ENCODE measurements around the gene GCSAML.

Gene GCSAML

DNA sequence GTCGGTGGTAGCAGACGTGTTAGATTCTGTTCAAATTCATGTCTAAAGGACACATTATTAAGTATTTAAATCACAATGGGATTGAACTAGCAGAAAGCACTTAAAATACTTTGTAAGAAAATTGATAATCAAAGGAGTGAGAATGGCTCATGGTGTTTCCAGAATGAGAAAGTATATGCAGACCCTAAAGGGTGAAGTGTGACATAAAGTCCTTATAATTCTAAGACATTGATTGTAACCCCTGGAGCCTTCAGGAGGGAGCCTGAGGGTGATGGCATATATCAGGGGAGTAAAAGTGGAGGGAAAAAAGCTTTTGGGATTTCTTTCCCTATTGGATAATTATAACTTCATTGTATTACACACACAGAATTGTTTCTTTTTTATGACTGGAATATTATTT is 12.6 kb upstream of the GCSAML start, which contains the start of gene OR2C3:
Gene OR2C3, minus strand, starts transcription at position 101 of the 400 bp plus-strand sequence. CDS start 3,929 bp downstream, outside the sequence.
- Histone ChIP-seq H3K27me3 (replicated peaks; ENCODE audit: control insufficient read depth, insufficient read depth, low read length) (no peaks in the 10 kb centered on the region), H3K36me3 (ENCODE audit: control insufficient read depth, insufficient read depth, low read length) (no peaks in the 10 kb centered on the region), H3K4me3 (replicated peaks; ENCODE audit: low read depth, low read length) (no peak within 1 kb of the TSS)
- no peak for DNase-seq (ENCODE audit: extremely low read depth, insufficient read length)
- no peak for TF ChIP-seq CTCF (IDR thresholded peaks at IDR 0.05; ENCODE audit: insufficient read depth, low read length, poor library complexity, severe bottlenecking)

GRCh38 chr1:247538561-247538960 is 10.4 kb upstream of the GCSAML start:
- Histone ChIP-seq H3K36me3 (ENCODE audit: control insufficient read depth, insufficient read depth, low read length) (no peaks in the 10 kb centered on the region), H3K4me3 (replicated peaks; ENCODE audit: low read depth, low read length) (no peak overlapping the region), H3K27me3 (replicated peaks; ENCODE audit: control insufficient read depth, insufficient read depth, low read length) (no peaks in the 10 kb centered on the region)
- no peak for TF ChIP-seq CTCF (IDR thresholded peaks at IDR 0.05; ENCODE audit: insufficient read depth, low read length, poor library complexity, severe bottlenecking)
- DNase-seq (ENCODE audit: extremely low read depth, insufficient read length) = no peak

- H3K36me3 ChIP-seq (ENCODE audit: control insufficient read depth, insufficient read depth, low read length) = no peaks in the 10 kb centered on the region
- H3K27me3 ChIP-seq (replicated peaks; ENCODE audit: control insufficient read depth, insufficient read depth, low read length) = no peaks in the 10 kb centered on the region
- no peak overlapping the region for H3K4me3 ChIP-seq (replicated peaks; ENCODE audit: low read depth, low read length)
- no peak for TF ChIP-seq CTCF (IDR thresholded peaks at IDR 0.05; ENCODE audit: insufficient read depth, low read length, poor library complexity, severe bottlenecking)
- no peak for DNase-seq (ENCODE audit: extremely low read depth, insufficient read length)
Measured at GRCh38 chr1:247539215-247539614, 9.7 kb upstream of the GCSAML start.

GRCh38 chr1:247540581-247540980 is 8.4 kb upstream of the GCSAML start:
- no peak for TF ChIP-seq CTCF (IDR thresholded peaks at IDR 0.05; ENCODE audit: insufficient read depth, low read length, poor library complexity, severe bottlenecking)
- Histone ChIP-seq H3K36me3 (ENCODE audit: control insufficient read depth, insufficient read depth, low read length) (no peaks in the 10 kb centered on the region), H3K4me3 (replicated peaks; ENCODE audit: low read depth, low read length) (no peak overlapping the region), H3K27me3 (replicated peaks; ENCODE audit: control insufficient read depth, insufficient read depth, low read length) (no peaks in the 10 kb centered on the region)
- no peak for DNase-seq (ENCODE audit: extremely low read depth, insufficient read length)

- no peak for DNase-seq (ENCODE audit: extremely low read depth, insufficient read length)
- TF ChIP-seq CTCF (IDR thresholded peaks at IDR 0.05; ENCODE audit: insufficient read depth, low read length, poor library complexity, severe bottlenecking) = no peak
- no peaks in the 10 kb centered on the region for H3K36me3 ChIP-seq (ENCODE audit: control insufficient read depth, insufficient read depth, low read length)
- H3K27me3 ChIP-seq (replicated peaks; ENCODE audit: control insufficient read depth, insufficient read depth, low read length) = no peaks in the 10 kb centered on the region
- H3K4me3 ChIP-seq (replicated peaks; ENCODE audit: low read depth, low read length) = no peak overlapping the region
Measured at GRCh38 chr1:247542811-247543210, 6.1 kb upstream of the GCSAML start.

DNA sequence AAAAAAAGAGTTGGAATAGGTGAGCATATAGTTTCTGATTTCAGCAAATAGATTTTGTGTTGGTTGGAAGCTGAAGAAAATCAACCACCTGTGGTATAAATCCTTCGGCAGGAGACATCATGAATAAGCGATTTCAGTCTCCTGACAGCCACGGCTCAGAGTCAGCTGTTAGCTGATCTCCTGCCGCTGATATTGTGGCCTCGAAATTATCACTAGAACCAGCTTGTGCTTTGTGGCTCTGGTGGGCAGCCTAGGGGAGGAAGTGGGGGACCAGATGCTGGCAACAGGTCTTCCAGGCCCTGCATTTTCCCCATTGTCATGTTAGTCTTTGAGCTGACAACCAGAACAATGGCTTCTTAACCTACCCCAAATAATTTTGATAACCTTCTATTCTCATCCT is 842 bp upstream of the GCSAML start:
- no peak for TF ChIP-seq CTCF (IDR thresholded peaks at IDR 0.05; ENCODE audit: insufficient read depth, low read length, poor library complexity, severe bottlenecking)
- H3K27me3 ChIP-seq (replicated peaks; ENCODE audit: control insufficient read depth, insufficient read depth, low read length) = no peaks in the 10 kb centered on the region
- H3K4me3 ChIP-seq (replicated peaks; ENCODE audit: low read depth, low read length) = no peak overlapping the region
- DNase-seq (ENCODE audit: extremely low read depth, insufficient read length) = no peak
- H3K36me3 ChIP-seq (ENCODE audit: control insufficient read depth, insufficient read depth, low read length) = no peaks in the 10 kb centered on the region
